Chondrocyte (in vitro differentiated cells): ENCODE measurements around the gene PROX2. TPM values are rescaled to one million over a fixed set of nuclear protein-coding genes. Genes with fewer than 3 reads are reported as not detected.

Experiments
- DNase-seq: peaks from one replicate; pipeline ENCODE4 v3.0.0; 2021; ENCODE audit warnings: mixed read lengths, low spot score
- H3K27ac Mint-ChIP-seq: one replicate; pipeline ENCODE4 v1.8.0; 2021; ENCODE audit warnings: mild to moderate bottlenecking, moderate library complexity, mixed read lengths; ENCODE audit not compliant: unreplicated experiment
- H3K27me3 Mint-ChIP-seq: 2 replicates; pipeline ENCODE4 v1.8.0; 2021; ENCODE audit warnings: low read depth, mixed read lengths
- H3K36me3 Mint-ChIP-seq: 2 replicates; pipeline ENCODE4 v1.8.0; 2021; ENCODE audit warnings: low read depth, mixed read lengths
- H3K4me1 Mint-ChIP-seq: 2 replicates; pipeline ENCODE4 v1.8.0; 2021; ENCODE audit warnings: low read depth, mild to moderate bottlenecking, mixed read lengths
- H3K4me3 Mint-ChIP-seq: one replicate; pipeline ENCODE4 v1.8.0; 2021; ENCODE audit warnings: mild to moderate bottlenecking, moderate library complexity, mixed read lengths; ENCODE audit not compliant: unreplicated experiment
- H3K9me3 Mint-ChIP-seq: 2 replicates; pipeline ENCODE4 v1.8.0; 2021; ENCODE audit warnings: low read depth, mixed read lengths
- CTCF ChIP-seq: fragments of 200-600 bp; sonication (generic); IDR thresholded peaks from 2 replicates; pipeline ENCODE4 v1.5.0; 2021; ENCODE audit warnings: antibody characterized with exemption, mild to moderate bottlenecking, moderate library complexity
- total RNA-seq: library from RNA; stranded (reverse); gene quantifications from 3 replicates; pipeline ENCODE4 v1.2.1, GENCODE V29; 2021

The PROX2 gene
- total RNA-seq, 1 donor from 2014 or later = not detected

DNA sequence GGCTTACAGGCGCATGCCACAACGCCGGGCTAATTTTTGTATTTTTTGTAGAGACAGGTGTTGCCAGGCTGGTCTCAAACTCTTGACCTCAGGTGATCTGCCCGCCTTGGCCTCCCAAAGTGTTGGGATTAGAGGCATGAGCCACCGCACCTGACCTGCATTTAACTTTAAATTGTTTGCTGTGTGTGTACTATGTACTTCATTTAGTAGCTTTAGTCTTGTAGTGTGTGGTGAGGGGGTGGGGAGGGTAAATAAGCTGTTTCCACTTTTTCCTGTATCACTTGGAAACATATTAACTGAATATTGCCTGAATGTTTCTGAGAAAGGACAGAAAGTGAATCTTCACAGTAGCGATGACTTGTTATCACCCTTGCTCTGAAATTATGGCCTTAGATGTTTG lies 14.3 kb upstream of the PROX2 start:
- Mint-ChIP-seq H3K36me3 (peaks cover 35% of the 10 kb centered on the region), H3K9me3 (no peaks in the 10 kb centered on the region), H3K4me3 (no peak overlapping the region), H3K27me3 (no peaks in the 10 kb centered on the region), H3K27ac (no peak overlapping the region), H3K4me1 (peaks cover 25% of the 10 kb centered on the region)
- DNase-seq = no peak
- no peak for TF ChIP-seq CTCF

- peaks cover 23% of the 10 kb centered on the region for H3K36me3 Mint-ChIP-seq
- peaks cover 41% of the 10 kb centered on the region for H3K4me1 Mint-ChIP-seq
- no peak for DNase-seq
- H3K4me3 Mint-ChIP-seq = no peak overlapping the region
- H3K27me3 Mint-ChIP-seq = no peaks in the 10 kb centered on the region
- H3K9me3 Mint-ChIP-seq = no peaks in the 10 kb centered on the region
- TF ChIP-seq CTCF = no peak
- H3K27ac Mint-ChIP-seq = no peak overlapping the region
Observed at GRCh38 chr14:74888164-74889158, 12.5 kb upstream of the PROX2 start.

DNA sequence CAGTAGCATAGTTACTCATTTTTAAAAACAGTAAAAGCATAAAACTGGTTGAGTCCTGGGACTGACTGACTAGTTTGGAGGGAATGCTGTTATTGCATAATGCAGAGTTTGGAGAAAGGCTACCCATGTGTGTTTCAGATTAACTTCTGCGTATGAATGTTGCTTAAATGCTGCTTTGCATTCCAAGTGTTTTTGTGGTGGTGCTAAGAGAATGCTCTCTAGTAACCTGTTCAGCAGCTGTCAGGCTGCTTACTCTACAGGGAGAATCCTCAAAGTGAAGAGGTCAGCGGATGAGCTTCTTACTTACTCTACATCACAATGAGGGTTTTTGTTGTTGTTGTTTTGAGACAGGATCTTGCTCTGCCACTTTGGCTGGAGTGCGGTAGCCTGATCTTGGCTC lies 10.1 kb upstream of the PROX2 start:
- Mint-ChIP-seq H3K4me3 (no peak overlapping the region), H3K27me3 (no peaks in the 10 kb centered on the region), H3K9me3 (no peaks in the 10 kb centered on the region), H3K4me1 (peaks cover 46% of the 10 kb centered on the region), H3K27ac (no peak overlapping the region), H3K36me3 (peaks cover 9% of the 10 kb centered on the region)
- TF ChIP-seq CTCF = no peak
- no peak for DNase-seq

DNA sequence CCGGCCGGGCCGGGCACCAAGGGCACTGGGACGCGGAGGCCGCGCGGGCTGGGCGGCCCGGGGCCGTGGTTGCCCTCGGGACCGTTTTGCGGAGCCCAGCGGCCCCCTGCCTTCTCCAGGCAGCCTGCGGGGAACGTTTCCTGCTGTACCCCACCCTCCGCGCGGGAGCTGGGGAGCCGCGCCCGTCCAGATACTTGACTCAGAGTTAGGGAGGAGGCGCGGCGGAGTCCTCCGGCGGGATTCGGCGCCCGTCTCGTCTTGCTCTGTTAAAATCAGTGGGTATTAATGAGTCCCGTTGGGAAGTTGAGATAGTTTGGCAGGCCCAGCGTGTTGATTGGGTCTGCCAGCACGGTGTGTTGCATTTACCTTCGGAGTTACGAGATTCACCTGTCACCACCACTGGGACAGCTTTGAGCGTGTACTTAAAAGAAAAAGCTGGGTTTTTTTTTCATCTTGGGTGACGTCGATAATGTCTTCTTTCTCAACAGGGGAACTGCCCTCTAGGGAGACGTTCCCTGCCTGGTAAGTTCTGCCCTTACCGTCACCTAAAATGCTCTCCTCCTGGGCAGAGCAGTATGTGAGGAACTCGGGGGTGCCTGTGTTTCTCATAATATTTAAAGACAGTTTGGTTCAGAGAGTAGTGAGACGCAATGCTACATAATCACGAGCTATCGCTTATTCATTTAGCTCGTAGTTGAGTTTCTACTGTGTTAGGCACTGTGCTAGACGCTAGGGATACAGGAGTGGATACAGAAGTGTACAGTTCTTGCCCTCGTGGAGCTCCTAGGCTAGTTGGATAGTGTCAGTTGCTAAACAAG lies 6.4 kb upstream of the PROX2 start:
- Mint-ChIP-seq H3K27me3 (no peaks in the 10 kb centered on the region), H3K4me3 (peak overlapping the region; percentile 99), H3K9me3 (no peaks in the 10 kb centered on the region), H3K36me3 (no peaks in the 10 kb centered on the region), H3K27ac (peak overlapping the region; percentile 98), H3K4me1 (peaks cover 46% of the 10 kb centered on the region)
- TF ChIP-seq CTCF = no peak
- no peak for DNase-seq

- no peaks in the 10 kb centered on the region for H3K36me3 Mint-ChIP-seq
- peak within 1 kb of the TSS; percentile 99 for H3K4me3 Mint-ChIP-seq
- H3K4me1 Mint-ChIP-seq = peaks cover 46% of the 10 kb centered on the region
- H3K27ac Mint-ChIP-seq = peak within 1 kb of the TSS; percentile 98
- no peaks in the 10 kb centered on the region for H3K9me3 Mint-ChIP-seq
- no peaks in the 10 kb centered on the region for H3K27me3 Mint-ChIP-seq
- peak; percentile 97 for DNase-seq
- TF ChIP-seq CTCF = no peak
Observed at GRCh38 chr14:74881431-74882102, 5.6 kb upstream of the PROX2 start, which contains the start of gene DLST. Gene DLST (plus strand): TSS chr14:74881916. CDS start chr14:74881954, 38 bp downstream.
